GM15510 (cell line): ENCODE results near the gene PLXNA4.

Experiments used
- POLR2A ChIP-seq: IDR thresholded peaks from 3 replicates; pipeline ENCODE4 v1.6.1; 2011; ENCODE audit warnings: borderline replicate concordance; ENCODE audit not compliant: insufficient read length; ENCODE audit errors: extremely low read depth

PLXNA4 gene

DNA sequence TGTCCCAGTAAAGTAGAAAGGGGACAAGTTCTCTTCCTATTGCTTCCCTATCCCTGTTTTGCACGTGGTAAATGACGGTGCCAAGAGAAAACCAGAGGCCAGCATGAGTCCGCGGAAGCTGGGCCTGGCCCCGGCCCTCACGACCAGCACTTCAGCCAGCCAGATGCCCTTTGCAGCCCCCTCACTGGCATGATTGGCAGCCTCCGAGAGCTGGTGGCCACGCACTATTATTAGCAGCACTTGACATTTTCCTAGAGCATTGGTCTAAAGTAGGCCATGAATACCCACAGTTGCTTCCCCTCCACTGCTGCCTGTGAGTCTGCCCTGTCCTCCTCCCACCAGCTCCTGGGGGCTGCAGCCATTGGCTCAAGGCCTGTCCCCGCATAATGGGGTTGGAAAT is 369.1 kb downstream of the PLXNA4 start:
- TF ChIP-seq POLR2A: no peak

DNA sequence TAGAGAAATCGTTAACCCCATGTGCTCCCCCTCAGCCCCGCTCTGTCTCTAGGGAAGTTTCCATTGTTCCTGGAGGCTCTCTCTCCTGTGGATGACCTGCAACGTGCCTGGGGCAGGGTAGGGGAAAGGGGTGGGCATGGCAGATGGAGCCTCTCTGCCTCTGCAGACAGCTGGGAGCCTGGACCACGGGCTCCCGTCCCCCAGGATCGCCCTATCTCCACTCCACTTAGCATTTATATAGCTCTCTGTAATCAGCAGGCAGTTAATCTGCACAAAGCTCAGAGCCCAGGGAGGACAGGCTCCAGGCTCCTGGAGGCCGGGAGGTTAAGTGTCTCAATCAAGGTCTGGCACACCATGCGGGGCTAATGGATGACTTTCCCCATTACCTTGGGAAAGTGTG is 369.7 kb downstream of the PLXNA4 start:
- no peak for TF ChIP-seq POLR2A

DNA sequence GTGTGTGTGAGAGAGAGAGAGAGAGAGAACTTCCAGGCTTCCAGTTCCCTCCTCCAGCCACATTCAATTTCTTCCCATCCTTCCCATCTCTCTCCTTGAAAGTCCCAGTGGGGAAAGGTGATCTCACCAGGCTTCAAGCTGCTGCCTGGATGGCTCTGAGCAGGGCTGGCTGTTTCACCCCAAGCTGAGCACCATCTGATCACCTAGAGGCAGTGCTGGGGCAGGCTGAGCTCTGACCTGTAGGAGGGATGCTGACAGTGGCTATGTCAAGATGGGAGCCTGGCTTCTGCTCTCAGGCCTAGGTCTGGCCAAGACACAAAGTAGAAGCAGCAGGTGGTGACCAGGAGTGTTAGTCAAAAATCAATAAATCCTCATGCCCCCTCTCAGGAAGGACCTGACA is 370.8 kb downstream of the PLXNA4 start:
- no peak for TF ChIP-seq POLR2A

DNA sequence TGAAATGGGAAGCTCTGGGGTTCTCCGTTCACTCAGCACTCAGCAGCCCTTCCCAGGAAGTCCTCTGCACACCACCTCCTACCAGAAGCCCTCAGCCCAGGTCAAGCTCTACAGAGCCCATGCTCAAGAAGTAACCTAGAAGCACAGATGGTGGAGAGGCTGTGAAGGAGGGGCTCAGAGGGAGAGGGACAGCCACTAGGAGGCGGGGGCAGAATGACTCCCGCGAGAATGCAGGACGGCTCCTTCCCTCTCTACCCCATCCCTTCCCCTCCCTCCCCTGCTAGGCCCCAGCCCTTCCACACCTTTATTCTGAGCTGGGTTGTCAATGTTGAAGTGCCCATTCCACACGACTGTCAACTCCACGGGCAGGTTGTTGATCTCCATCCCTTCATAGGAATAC is 373.2 kb downstream of the PLXNA4 start:
- no peak for TF ChIP-seq POLR2A

DNA sequence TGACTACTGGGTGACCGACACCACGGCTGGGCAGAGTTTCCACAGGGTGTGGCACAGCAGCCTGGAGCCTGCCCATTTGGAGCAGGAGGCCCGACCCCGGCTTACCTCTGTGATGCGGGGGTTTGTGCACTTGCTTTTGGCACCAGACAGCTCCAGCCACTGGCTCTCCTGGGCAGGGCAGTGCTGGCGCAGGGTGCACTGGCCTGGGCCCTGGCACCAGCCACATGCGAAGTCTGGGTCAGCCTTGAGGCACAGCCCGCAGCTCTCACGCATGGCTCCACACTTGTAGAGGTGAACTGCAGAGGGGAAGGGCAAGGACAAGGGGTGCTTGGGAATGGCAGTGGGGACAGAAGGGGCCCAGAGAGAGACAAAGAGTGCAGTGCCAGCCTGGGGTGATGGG is 373.7 kb downstream of the PLXNA4 start:
- TF ChIP-seq POLR2A: no peak

DNA sequence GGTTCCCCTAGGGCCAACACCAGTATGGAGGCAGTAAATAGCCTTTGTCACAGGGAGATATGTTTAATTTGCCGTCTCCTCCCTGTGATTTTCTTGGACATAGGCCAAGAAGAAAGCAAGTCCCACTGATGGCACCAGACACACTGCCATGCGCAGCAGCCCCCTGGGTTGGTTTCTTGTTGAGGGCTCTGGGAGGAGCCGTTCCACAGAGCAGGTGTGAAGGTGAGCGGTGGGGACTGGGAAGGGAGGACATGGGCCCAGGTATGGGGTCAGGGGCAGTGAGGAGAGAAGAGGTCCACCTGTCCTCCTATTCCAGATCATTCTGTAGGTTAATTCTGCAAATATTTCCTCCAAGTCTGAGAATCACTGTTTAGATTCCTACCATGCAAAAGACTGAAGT is 376.1 kb downstream of the PLXNA4 start:
- no peak for TF ChIP-seq POLR2A

DNA sequence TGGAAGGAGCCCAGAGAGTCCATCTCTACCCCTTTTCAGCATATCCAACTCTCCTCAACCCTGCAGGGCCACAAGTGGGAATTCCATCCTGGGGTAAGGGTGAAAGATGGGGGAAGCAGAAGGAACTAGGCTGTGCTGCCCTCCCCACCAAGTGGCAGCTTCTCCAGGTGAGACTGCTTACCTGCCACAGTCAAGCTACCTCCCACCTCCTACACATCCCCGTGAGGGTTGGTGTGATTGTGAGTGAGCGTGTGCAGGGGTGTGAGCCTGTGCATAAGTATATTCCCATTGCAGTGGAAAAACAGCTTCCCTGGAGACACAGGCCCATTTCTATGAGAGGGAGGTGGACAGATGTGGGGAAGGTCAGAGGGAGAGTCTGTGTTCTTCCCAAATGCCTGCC is 376.6 kb downstream of the PLXNA4 start:
- TF ChIP-seq POLR2A: no peak

DNA sequence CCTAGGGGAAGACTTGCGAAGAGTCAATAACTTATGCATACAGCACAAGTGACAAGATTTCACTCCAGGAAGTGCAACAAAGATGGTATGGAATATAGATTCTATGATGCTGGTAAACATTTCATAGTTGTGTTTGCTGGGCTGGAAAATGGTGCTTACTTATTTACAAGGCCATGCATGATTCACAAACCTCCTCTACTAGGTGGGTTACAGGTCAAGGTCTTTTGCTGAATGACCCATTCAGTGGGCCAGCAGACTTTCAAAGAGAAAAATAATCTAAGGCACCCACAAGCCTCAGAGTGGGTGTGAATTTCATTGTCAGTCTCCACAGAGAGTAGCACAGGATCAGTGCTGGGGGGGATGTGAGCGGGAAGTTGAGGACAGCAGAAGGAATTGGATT is 378.5 kb downstream of the PLXNA4 start:
- TF ChIP-seq POLR2A: no peak

GRCh38 chr7:132193898-132194297 is 382.4 kb downstream of the PLXNA4 start:
- TF ChIP-seq POLR2A: no peak

GRCh38 chr7:132192809-132193208 is 383.5 kb downstream of the PLXNA4 start:
- TF ChIP-seq POLR2A: no peak

DNA sequence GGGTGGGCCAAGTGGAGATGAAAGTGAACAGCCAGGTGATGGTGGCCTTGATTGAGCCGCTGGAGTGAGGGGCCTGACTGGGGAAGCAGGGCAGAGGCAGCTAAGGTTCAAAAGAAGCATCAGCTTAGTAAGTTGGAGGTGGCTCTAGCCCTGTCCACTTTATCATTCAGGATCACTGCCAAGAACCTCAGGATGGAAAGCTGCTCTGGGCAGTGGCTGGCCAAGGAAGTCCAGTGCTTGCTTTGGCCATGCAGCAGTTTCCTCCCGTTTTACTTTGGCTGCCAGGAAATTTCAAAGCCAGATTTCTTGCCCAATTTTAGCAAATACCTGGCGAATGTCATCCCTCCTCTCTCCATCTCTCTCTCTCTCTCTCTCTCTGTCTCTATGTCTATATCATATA is 384.9 kb downstream of the PLXNA4 start:
- no peak for TF ChIP-seq POLR2A

DNA sequence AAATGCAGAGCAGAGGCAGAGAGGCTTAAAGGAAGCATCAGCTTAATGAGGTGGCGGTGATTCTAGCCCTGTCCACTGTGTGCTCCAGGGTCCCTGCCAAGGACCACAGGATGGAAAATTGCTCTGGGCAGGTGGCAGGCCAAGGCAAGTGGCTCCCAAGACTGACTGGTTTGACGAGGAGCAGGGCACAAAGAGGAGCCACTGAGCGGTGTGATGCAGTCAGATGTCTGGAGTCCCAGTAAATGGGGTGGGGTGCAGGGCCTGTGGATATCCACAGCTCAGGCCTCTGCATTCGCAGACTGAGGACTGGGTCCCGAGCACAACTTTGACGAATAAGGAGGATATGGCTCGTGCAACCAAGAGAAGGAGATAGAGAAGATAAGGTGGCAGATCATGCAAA is 385.6 kb downstream of the PLXNA4 start:
- TF ChIP-seq POLR2A: no peak

DNA sequence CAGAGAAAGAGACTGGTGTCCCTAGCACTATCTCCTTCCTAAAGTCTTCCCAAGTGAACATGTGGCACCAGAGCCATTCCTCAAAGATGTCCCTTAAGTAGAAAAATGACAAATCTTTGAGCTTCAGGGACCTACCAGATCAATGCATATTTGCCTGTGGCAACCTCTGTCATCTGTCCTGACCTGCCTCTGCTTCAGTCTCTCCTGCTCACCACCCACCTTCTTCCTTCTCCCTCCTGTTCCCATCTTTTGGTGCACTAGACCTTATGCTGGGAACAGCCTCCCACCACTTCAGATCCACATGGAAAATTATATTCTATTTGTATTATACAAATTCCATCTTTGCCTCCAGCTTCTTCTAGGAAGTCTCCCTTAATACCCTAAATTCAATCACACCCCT is 386.4 kb downstream of the PLXNA4 start:
- no peak for TF ChIP-seq POLR2A

GRCh38 chr7:132187869-132188789 is 388.1 kb downstream of the PLXNA4 start:
- no peak for TF ChIP-seq POLR2A

GRCh38 chr7:132187391-132187790 is 388.9 kb downstream of the PLXNA4 start:
- TF ChIP-seq POLR2A: no peak

- TF ChIP-seq POLR2A: no peak
Observed at GRCh38 chr7:132185150-132185549, 391.1 kb downstream of the PLXNA4 start.
